GM03348 (cell line): ENCODE measurements around the gene ADCY4.

ENCODE experiments used
- DNase-seq: peaks from one replicate; pipeline ENCODE4 v3.0.0; 2012; ENCODE audit warnings: low spot score

Gene ADCY4

DNA sequence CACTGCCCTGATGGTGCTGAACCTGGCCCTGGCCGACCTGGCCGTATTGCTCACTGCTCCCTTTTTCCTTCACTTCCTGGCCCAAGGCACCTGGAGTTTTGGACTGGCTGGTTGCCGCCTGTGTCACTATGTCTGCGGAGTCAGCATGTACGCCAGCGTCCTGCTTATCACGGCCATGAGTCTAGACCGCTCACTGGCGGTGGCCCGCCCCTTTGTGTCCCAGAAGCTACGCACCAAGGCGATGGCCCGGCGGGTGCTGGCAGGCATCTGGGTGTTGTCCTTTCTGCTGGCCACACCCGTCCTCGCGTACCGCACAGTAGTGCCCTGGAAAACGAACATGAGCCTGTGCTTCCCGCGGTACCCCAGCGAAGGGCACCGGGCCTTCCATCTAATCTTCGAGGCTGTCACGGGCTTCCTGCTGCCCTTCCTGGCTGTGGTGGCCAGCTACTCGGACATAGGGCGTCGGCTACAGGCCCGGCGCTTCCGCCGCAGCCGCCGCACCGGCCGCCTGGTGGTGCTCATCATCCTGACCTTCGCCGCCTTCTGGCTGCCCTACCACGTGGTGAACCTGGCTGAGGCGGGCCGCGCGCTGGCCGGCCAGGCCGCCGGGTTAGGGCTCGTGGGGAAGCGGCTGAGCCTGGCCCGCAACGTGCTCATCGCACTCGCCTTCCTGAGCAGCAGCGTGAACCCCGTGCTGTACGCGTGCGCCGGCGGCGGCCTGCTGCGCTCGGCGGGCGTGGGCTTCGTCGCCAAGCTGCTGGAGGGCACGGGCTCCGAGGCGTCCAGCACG lies 18.9 kb downstream of the ADCY4 start:
- no peak for DNase-seq

DNA sequence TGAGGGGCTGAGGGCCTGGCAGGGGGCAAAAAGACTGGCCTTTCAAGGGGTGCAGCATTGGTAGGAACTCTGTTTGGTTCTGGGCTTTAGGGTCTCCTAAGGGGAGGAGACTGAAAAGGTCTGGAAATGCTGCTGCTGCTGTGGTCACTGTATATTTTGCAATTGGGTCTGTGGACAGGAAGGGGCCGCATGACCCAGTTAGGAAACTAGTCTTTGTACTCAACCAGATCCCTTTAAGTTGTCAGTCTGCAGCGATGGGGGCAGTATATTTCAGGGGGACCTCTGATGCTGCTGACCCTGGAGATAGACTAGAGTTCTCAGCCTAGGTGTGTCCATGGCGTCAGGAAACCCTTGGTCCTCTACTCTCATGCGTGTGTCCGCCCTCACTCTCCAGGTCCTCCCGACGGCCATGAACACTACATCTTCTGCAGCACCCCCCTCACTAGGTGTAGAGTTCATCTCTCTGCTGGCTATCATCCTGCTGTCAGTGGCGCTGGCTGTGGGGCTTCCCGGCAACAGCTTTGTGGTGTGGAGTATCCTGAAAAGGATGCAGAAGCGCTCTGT lies 19.5 kb downstream of the ADCY4 start:
- no peak for DNase-seq

DNA sequence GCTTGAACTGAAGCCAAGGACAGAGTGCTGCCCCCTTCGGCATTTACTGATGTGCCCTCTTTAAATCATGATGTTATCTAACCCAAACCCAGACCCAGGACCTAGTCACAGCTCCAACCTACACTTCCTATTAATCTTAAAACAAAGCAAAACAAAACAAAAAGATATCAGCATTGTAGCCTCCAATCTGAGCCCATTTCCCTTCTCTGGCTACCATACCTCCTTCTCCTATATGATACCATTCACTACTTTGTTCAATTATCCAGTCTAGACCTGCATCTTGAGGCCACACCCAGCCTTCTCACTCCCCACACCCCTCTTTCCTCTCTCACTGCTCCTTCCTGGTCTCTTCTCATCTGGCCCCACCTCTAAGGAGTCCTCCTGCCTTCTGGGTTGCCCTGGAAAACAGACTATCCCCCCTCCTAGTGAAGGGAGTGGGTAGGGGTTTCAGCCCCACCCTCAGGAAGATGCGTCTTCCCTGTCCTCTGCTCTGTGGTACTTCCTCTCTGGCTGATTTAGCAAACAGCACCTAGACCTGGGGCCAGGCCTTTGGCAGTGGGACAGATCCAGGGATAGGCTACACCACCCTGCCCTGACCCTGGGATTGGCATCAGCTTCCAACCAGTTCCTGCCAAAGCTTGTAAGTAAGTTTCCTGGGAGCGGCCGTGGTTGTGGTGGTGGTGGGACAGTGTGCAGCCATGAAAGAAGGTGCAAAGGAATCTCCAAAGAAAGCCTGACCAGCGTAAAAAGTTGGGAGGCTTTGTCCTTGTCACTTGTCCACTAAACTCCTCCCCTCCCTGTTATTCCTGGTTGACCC lies 20.3 kb downstream of the ADCY4 start:
- DNase-seq: no peak

DNA sequence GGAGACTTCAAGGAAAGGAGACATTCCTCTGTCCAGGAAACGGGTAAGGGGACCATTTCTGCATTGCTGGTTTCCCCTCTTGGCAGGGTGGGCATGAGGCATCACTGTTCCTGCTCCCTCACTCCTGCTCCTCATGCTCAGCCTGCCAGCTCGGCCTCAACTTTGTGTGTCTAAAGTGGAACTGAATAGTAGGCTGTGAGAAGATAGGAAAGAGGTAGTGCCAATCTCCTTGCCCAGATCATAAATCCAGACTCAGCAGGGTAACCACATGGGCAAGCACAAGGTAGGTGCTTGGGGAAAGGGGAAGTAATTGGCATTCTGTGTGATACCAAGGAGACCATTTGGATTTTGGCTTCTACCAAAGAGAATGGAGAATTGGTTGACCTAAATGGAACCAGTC lies 21.0 kb downstream of the ADCY4 start:
- no peak for DNase-seq

DNA sequence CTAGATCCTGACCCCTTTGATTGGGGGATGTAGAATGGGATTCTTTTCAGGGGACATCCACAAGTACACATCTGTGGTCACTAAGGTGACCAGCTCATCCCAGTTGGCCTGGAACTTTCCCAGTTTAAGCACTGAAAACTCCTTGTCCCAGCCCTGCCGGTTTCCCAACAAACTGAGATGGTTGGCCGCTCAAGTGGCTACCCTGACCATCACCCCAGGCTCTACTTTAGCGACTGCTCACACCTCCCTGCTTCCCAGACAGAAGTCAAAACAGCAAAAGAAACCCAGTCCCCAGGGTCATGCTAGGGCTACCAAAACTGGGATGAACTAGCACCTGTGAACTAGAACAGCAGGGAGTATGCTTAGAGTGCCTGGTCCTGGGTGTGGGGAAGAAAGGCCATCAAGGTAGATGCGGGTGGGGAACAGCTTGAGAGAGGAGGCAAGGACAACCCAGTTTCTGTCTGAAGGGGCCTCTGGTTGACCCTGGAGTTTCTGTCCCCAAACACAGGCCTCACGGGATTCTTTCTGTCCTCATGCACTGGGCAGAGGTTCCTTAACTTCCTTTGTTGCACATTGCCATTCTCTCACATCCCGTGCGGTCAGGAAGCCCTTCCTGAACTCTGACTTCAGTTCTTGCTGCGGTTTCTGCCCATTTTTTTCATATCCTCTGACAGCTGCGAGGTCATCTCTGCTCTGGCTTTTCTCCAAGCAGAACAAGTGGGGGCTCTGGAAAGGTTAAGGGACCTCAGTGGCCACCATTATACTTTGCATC lies 21.9 kb downstream of the ADCY4 start:
- no peak for DNase-seq

DNA sequence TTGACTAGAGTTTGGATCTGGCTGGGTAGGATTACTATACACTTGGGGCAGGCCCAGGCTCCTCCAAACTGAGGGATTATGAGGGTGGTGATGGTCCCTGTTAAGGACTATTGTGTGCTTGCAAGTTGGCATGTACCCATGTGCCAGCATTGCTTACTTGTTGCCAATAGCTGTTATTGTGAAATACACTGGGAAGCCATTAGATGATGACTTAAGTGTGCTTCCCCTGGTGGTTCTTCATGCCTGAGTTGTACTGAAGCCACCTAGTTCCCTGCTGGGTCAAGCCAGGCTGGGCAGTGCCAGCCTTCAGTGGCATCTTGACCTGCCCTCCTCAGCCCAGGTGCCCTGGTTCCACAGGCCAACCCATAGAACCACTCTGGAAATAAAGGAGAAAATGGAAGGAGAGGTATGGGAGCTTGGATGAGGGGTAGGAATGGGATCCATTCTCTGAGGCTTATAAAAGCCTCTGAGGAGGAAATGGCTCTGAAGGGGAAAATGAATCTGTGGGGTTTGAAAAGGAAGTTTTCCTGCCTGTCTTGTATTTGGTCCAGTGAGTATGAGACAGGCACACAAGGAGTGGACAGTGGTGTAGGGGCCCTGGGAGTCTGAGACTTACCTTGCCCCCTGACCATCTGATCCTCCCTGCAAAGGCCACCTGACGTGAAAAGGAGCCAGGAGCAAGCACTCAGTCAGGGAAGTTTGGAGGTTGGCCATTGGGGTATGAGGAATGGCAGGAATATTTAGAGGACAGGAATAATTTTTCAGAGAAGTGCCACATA lies 22.8 kb downstream of the ADCY4 start:
- DNase-seq: peak; percentile 45

DNA sequence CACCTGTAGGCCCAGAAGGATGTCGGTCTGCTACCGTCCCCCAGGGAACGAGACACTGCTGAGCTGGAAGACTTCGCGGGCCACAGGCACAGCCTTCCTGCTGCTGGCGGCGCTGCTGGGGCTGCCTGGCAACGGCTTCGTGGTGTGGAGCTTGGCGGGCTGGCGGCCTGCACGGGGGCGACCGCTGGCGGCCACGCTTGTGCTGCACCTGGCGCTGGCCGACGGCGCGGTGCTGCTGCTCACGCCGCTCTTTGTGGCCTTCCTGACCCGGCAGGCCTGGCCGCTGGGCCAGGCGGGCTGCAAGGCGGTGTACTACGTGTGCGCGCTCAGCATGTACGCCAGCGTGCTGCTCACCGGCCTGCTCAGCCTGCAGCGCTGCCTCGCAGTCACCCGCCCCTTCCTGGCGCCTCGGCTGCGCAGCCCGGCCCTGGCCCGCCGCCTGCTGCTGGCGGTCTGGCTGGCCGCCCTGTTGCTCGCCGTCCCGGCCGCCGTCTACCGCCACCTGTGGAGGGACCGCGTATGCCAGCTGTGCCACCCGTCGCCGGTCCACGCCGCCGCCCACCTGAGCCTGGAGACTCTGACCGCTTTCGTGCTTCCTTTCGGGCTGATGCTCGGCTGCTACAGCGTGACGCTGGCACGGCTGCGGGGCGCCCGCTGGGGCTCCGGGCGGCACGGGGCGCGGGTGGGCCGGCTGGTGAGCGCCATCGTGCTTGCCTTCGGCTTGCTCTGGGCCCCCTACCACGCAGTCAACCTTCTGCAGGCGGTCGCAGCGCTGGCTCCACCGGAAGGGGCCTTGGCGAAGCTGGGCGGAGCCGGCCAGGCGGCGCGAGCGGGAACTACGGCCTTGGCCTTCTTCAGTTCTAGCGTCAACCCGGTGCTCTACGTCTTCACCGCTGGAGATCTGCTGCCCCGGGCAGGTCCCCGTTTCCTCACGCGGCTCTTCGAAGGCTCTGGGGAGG lies 23.9 kb downstream of the ADCY4 start, which contains the start of gene LTB4R:
LTB4R (plus strand) TSS at position 857 of the 959 bp plus-strand sequence. CDS start 4,150 bp downstream, outside the sequence.
- DNase-seq: peak; percentile 90

DNA sequence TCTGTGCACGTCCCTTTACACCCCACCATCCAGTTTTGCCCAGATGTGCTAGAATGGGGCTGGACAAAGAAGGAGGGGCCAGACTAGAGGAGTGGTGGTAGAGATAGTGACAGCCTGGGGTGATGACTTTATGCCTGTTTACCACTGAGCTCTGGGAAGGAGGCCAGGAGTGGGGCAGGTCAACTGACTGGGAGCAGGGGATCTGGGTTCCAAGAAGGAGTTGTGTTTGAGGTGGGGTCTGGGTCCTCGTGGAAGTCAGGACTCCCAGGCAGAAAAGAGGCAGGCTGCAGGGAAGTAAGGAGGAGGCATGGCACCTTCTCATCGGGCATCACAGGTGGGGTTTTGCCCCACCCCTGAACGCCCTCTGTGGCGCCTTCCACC lies 24.6 kb downstream of the ADCY4 start:
- no peak for DNase-seq

DNA sequence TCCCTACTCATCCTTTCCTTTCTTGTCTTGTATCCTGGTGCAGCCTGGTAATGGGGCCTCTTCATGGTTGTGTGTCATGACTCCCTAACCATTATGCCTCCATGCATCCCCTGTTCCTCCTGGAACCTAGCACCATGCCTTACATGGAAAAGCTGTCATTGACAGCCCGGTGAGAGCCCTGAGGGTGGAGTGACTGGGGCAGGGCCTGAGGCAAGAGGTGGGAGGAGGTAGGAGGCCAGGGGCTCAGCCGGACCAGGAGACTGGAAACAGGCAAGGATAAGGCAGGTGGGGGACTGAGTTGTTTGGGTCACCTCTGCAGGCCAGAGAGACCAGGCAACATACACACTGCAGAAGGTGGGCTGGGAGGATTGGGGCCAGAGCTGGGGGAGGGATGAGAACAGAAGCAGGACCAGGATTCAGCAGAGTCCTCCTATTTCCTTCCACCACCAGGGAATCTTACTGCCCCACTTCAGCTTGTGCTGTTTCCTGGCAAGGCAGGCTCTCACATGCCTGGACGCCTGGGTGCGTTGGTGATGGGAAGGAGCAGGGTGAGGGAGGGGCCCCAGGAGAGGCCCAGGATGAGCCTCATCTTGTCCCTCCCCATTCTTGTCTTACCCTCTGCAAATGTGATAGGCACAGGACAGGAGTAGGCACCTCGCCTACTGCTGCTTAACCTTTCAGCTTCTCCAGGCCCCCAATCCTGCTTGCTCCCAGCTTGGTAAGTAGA lies 25.2 kb downstream of the ADCY4 start, which contains the start of gene LTB4R2:
LTB4R2 (plus strand) TSS at position 603 of the 727 bp plus-strand sequence. CDS start 525 bp downstream, outside the sequence.
- DNase-seq: no peak

DNA sequence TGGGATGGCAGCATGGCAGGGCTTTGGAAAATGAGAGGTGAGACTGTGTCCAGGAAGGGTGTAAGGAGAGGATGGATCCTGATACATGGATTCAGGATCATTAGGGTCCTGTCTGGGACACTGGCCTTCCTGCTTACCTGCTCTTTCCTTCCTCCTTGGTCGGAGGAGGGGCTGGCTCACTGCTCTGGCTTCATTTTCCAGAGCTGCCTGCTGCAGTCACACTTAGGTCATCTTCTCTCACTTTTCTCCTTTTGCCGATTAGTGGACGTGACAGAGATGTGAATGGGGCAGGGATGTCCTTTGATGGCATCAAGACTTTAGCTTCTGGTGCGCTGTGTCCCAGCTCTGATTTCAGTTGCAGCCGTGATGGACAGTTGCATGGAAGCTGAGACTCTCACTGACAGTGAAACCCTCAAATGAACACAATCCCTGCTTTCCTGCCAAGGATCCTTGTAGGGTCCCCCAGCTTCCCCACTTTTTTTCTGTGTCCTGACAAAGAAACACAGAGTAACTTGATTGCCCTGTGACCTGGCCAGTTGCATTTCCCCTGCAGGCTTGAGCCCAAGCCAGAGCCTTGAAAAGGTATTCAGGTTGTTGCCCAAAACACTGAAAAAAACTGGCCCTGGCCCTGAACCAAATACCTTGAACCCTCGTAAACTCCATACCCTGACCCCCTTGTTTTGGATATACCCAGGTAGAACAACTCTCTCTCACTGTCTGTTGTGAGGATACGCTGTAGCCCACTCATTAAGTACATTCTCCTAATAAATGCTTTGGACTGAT lies 26.3 kb downstream of the ADCY4 start:
- no peak for DNase-seq

DNA sequence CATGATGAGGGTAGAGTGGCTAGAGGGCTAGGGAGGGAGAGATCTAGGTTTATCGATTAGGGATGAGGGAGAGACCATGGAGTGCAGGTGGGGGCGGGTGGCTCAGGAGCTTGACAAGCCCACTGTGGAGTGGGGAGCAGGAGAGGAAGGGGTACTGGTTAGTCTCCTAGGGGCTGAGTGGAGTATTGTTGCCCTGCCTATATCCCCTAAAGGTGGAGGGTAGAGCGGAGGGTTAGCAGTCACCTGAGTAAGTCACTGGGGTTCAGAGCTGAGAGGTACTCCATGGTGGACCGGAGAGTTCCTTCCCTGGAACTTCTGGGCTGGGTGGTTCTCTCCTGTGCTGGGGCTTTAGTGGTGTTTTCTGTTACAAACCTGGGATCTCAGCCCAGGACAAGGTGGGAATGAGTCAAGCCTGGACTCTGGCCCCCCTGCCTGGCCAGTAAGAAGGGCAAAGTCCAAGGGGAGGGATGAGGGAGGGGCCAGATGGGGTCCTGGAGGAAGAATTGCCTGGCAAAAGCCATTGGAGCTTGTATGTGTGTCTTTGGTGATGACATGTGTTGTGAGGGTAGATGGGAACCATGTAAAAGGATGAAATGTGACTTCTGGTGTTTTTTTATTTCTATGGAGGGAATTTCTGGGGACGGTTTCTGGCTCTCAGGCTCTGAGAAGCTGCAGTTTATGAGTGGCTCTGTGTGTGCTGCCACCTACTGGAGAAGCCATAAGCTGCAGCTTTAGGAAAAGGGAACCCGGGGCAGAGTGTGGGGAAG lies 27.1 kb downstream of the ADCY4 start, which contains the start of gene CIDEB:
CIDEB (minus strand) TSS at position 403 of the 767 bp plus-strand sequence; CDS start at position 284, 119 bp downstream.
- DNase-seq: peak; percentile 85

DNA sequence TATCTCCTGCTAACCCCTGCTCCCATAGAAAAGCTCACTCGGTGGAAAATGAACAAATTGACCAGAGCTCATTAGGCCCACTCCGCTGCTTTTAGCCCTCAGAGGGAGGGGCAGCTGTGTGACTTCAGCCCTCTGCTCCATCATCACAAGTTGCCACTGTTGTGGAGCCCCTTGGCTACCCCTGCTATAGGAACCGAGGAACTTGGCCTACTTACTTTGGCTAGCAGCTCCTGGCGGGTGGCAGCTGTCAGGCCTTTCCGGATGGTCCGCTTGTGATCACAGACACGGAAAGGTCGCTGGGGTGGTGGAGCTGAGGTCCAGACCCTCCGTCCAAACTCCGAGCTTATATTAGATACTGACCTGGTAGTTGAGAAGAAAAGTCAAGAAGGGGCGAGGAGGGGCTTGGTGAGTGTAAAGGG lies 27.7 kb downstream of the ADCY4 start:
- DNase-seq: no peak

DNA sequence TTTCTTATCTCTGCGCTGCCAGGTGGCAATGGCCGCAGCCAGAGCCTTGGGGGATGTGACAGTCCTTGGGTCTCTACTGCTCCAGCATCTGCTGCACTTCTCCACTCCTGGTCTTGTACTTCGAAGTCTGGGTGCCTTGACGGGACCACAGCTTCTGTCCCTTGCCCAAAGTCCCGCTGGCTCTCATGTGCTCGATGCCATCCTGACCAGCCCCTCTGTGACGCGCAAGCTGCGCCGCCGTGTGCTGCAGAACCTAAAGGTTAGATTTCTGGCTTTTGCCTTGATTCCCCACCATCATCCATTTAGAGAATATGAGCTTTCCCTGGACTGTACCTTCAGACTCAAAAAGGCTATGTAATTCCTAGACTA lies 30.9 kb downstream of the ADCY4 start:
- no peak for DNase-seq

DNA sequence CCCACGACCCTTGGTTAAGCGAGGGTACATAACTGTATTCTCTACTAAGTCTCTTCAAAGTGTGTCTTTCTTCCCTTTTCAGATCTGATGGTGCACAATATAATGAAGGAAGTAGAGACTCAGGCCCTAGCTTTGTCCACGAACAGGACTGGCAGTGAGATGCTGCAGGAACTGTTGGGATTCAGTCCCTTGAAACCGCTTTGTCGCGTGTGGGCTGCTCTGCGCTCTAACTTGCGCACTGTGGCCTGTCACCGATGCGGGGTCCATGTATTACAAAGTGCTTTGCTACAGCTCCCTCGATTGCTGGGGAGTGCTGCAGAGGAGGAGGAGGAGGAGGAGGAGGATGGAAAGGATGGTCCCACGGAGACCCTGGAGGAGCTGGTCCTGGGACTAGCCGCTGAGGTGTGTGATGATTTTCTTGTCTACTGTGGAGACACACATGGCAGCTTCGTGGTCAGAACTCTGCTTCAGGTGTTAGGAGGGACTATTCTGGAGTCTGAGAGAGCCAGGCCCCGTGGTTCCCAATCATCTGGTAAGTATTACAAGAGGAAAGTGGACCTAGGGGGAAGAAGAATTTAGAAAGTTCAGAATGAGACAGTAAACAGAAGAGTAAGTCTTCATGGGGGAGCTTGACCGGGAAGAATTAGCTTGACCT lies 34.4 kb downstream of the ADCY4 start:
- DNase-seq: no peak

DNA sequence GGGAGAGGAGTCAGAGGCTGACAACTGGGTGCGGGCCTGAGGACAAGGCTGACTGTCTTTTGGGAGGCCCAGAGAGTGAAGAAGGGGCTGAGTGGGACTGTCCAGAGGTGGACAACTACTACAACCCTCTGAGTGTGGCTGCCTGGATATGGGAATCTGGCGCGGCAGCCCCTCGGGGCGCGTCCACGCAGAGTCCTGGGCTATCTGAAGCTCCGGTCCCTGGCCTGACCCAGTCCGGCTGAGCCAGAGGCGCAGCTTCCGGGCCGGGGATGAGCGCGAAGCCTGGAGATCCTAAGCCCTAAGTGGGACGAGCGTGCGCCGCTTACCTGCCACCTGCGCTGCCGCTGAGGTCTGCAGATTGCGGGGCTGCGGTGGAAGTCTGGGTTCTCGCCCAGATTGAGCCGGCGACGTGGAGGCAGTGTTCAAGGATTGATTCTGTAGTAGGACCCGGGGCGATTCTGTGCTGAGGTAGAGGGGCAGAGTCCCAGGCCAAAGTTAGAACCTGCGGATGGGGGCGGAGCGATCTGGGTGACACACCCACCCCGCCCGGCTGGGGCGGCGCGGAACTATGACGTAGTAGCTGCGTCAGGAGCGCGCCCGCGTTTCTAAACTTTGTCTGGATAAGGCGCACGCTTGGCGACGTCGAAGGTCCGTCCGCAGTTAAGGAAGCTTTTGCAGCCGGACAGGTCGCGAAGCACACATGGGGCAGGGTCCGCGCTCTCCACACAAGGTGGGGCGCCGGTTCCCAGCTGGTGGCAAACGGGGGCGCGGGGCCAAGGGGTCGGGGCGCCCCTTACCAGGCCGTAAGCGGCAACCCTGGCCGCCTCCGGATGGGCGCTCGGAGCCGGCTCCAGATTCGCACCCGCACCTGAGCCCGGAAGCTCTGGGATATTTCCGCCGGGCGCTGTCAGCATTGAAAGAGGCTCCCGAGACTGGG lies 35.3 kb downstream of the ADCY4 start, which contains the start of the genes DHRS1 and NOP9:
DHRS1 (minus strand) TSS at position 526 of the 937 bp plus-strand sequence. CDS start 674 bp downstream, outside the sequence.
NOP9 (plus strand) TSS at position 596 of the 937 bp plus-strand sequence; CDS start at position 701, 105 bp downstream.
- peak; percentile 97 for DNase-seq

DNA sequence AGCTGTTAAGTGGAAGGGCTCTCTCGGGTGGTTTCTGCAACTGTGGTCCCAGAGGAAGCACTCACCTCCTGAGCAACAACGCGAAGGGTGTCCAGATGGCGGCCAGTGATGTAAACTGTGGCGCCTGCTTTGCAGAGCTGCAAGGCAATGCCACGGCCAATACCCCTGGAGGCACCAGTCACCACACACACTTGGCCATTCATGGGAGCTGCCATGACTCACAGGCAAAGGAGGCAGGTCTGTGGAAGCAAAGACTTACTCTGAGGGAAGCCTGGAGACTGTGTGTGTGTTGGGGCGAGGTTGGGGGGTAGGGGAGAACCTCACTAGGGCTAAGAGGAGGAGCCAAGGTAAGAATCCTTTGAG lies 36.0 kb downstream of the ADCY4 start:
- peak; percentile 69 for DNase-seq
